HG03442 (cell line): ENCODE results near the gene ENAH.

Experiments
- ATAC-seq: cut with Tn5 transposase; IDR thresholded peaks from one replicate; pipeline ENCODE4 v1.9.1; 2021; ENCODE audit warnings: mild to moderate bottlenecking, moderate library complexity; ENCODE audit not compliant: unreplicated experiment

ENAH gene

GRCh38 chr1:225572422-225572821, 80.5 kb downstream of the ENAH start:
- ATAC-seq: no peak

GRCh38 chr1:225567789-225568188, 85.1 kb downstream of the ENAH start:
- no peak for ATAC-seq

GRCh38 chr1:225565847-225566246, 87.1 kb downstream of the ENAH start:
- no peak for ATAC-seq

- ATAC-seq: no peak
Observed at GRCh38 chr1:225561675-225562074, 91.2 kb downstream of the ENAH start.

- no peak for ATAC-seq
Observed at GRCh38 chr1:225559902-225560301, 93.0 kb downstream of the ENAH start.

GRCh38 chr1:225559326-225559725, 93.6 kb downstream of the ENAH start:
- no peak for ATAC-seq

- ATAC-seq: no peak
Observed at GRCh38 chr1:225556694-225557093, 96.2 kb downstream of the ENAH start.

- no peak for ATAC-seq
Observed at GRCh38 chr1:225555821-225556220, 97.1 kb downstream of the ENAH start.

GRCh38 chr1:225554216-225554812, 98.6 kb downstream of the ENAH start:
- ATAC-seq: no peak

GRCh38 chr1:225549821-225550220, 103.1 kb downstream of the ENAH start:
- no peak for ATAC-seq

GRCh38 chr1:225548140-225548857, 104.6 kb downstream of the ENAH start:
- no peak for ATAC-seq

- ATAC-seq: no peak
Observed at GRCh38 chr1:225545649-225546048, 107.3 kb downstream of the ENAH start.

GRCh38 chr1:225544924-225545323, 108.0 kb downstream of the ENAH start:
- no peak for ATAC-seq

GRCh38 chr1:225544263-225544662, 108.7 kb downstream of the ENAH start:
- no peak for ATAC-seq

GRCh38 chr1:225543350-225543749, 109.6 kb downstream of the ENAH start:
- ATAC-seq: no peak

- ATAC-seq: no peak
Observed at GRCh38 chr1:225541383-225541782, 111.5 kb downstream of the ENAH start.

- ATAC-seq: no peak
Observed at GRCh38 chr1:225539575-225539974, 113.3 kb downstream of the ENAH start.

- ATAC-seq: no peak
Observed at GRCh38 chr1:225539069-225539468, 113.9 kb downstream of the ENAH start.

- no peak for ATAC-seq
Observed at GRCh38 chr1:225537554-225538251, 115.2 kb downstream of the ENAH start.

GRCh38 chr1:225535280-225535679, 117.6 kb downstream of the ENAH start:
- ATAC-seq: no peak

GRCh38 chr1:225534772-225535171, 118.2 kb downstream of the ENAH start:
- ATAC-seq: no peak

- ATAC-seq: no peak
Observed at GRCh38 chr1:225534135-225534534, 118.8 kb downstream of the ENAH start.
